ENCODE measurements around the gene WDFY2.

- TF ChIP-seq GATA2 (IDR thresholded peaks at IDR 0.05; ENCODE audit: low read depth, low read length) (no peak), GATA3 (IDR thresholded peaks at IDR 0.05; ENCODE audit: low read depth, low read length) (no peak)
These were observed 213.6 kb downstream of the WDFY2 start for GRCh38 chr13:51797664-51798488.

Data from SH-SY5Y (cell line).